ENCODE data around the gene DPH6. TPM values are rescaled to one million over a fixed set of nuclear protein-coding genes. Genes with fewer than 3 reads are reported as not detected.
"Not testable (repeated sequence)": the region's sequence is repeated elsewhere in the genome, so short reads cannot be mapped to it uniquely, and the experiment has no call there.

Gene DPH6
- total RNA-seq, 6 experiments from 2014 or later: 5.5 to 12.8 (median 6.9) TPM

DNA sequence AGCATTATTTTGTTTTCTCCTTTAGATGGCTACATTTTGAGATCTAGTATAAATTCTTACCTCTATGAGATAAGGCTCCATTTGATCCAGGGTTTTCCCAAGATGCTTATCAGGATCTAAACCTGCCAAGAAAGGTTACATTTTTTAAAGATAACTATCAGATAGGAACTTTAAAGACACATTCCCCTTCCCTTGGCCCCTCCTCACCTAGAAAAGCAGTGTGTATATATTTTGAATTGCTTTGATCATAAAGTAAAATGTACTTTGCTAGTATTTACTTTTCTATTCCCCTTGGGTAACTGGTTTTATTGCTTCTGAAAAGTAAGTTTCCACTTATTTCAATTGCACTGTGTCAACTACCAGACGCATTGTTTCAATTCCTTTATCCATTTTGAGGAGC is 135.2 kb downstream of the DPH6 start:
- intact Hi-C loops (cut with DNase I): no loop called here
- H3K4me1 ChIP-seq: no peaks in the 10 kb centered on the region
- 100% methylated on average over 1 of the region's 1 CpG for WGBS (ENCODE audit: insufficient coverage, low coverage, low lambda C conversion rate, missing lambda C conversion rate)

DNA sequence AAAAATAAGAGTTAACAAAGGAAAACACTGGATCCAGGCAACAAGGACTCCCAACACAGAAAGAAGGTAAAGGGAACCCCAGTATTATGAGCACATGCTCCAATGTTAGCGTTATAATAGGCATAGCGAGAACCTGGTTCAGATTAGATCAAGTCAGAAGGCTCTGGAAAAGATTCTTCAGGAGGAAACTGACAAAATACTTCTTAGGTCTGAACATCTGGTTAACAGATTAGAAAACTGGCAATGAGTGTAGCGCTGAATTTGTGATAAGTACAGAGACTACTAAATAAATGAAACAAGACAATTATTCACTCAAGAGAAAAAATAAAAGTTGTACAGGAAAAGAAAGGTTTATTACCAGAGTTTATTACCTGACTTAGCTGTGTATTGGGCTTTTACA is 146.1 kb downstream of the DPH6 start:
- DNase-seq (no peak), ATAC-seq (no peak)
- intact Hi-C loops (cut with DNase I): no loop called here
- no peaks in the 10 kb centered on the region for H3K27me3 ChIP-seq
- H3K9me3 ChIP-seq: no peaks in the 10 kb centered on the region
- TF ChIP-seq, protein P1, sequence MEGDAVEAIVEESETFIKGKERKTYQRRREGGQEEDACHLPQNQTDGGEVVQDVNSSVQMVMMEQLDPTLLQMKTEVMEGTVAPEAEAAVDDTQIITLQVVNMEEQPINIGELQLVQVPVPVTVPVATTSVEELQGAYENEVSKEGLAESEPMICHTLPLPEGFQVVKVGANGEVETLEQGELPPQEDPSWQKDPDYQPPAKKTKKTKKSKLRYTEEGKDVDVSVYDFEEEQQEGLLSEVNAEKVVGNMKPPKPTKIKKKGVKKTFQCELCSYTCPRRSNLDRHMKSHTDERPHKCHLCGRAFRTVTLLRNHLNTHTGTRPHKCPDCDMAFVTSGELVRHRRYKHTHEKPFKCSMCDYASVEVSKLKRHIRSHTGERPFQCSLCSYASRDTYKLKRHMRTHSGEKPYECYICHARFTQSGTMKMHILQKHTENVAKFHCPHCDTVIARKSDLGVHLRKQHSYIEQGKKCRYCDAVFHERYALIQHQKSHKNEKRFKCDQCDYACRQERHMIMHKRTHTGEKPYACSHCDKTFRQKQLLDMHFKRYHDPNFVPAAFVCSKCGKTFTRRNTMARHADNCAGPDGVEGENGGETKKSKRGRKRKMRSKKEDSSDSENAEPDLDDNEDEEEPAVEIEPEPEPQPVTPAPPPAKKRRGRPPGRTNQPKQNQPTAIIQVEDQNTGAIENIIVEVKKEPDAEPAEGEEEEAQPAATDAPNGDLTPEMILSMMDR (IDR thresholded peaks at IDR 0.05): no peak
- TF ChIP-seq POLR2A (IDR thresholded peaks at IDR 0.05): no peak
- no peaks in the 10 kb centered on the region for H3K4me1 ChIP-seq
- WGBS (ENCODE audit: insufficient coverage, low coverage, low lambda C conversion rate, missing lambda C conversion rate): 95% methylated on average over 3 of the region's 3 CpGs
- no peak overlapping the region for H3K27ac ChIP-seq
- H3K4me3 ChIP-seq: no peak overlapping the region
- H3K36me3 ChIP-seq: no peaks in the 10 kb centered on the region

More for the DNA sequence above, 135.2 kb downstream of the DPH6 start:
- DNase-seq (no peak), ATAC-seq (no peak)
- H3K27ac ChIP-seq: no peak overlapping the region
- H3K36me3 ChIP-seq: no peaks in the 10 kb centered on the region
- H3K27me3 ChIP-seq: no peaks in the 10 kb centered on the region
- H3K9me3 ChIP-seq: no peaks in the 10 kb centered on the region
- no peak for TF ChIP-seq POLR2A (IDR thresholded peaks at IDR 0.05)
- TF ChIP-seq, protein P1 (IDR thresholded peaks at IDR 0.05): no peak
- H3K4me3 ChIP-seq: no peak overlapping the region

DNA sequence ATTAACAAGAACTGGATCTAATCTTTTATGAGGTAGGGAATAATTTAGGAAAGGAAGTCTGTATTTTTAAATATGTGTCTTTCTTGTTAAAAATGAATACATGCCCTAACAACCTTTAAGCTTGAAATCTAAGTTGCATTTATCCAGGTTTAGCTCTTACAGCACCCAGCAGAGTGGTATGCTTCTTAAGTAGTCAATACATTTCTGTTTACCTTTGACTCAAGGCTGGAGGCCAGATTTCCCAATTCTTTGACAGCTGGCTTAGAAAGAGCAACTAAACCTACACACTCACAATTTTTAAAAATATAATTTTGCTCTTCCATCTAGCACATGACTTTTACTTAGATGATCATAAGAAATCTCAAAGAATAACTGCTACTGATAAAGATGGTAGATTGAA is 148.9 kb downstream of the DPH6 start:
- Histone ChIP-seq H3K4me3 (no peak overlapping the region), H3K27ac (no peak overlapping the region), H3K4me1 (no peaks in the 10 kb centered on the region), H3K27me3 (no peaks in the 10 kb centered on the region), H3K9me3 (no peaks in the 10 kb centered on the region), H3K36me3 (no peaks in the 10 kb centered on the region)
- TF ChIP-seq POLR2A (IDR thresholded peaks at IDR 0.05): no peak
- TF ChIP-seq, protein P1 (IDR thresholded peaks at IDR 0.05): no peak
- no peak for ATAC-seq
- intact Hi-C loops (cut with DNase I): no loop called here
- DNase-seq: no peak

DNA sequence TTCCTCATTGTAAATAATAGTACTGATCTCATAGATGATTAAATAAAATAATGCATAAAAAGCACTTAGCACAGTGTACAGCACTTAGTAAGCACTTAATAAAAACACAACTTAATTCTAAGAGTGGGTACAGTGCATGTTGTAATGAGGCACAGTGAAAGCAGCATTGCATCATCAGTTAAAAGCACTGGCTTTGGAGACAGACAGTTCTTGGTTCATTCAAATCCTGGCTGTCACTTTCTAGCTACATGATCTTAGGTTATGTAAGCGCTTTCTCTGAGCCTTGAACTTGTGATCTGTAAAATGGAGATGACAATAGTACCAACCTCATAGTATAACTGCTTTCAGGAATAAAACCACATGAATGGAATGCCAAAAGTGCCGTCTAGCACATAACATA is 151.5 kb downstream of the DPH6 start:
- WGBS (ENCODE audit: insufficient coverage, low coverage, low lambda C conversion rate, missing lambda C conversion rate): 92% methylated on average over 2 of the region's 2 CpGs
- Histone ChIP-seq H3K27me3 (no peaks in the 10 kb centered on the region), H3K4me1 (no peaks in the 10 kb centered on the region), H3K9me3 (no peaks in the 10 kb centered on the region), H3K27ac (no peak overlapping the region), H3K36me3 (no peaks in the 10 kb centered on the region), H3K4me3 (no peak overlapping the region)
- peak in 1 of 4 donors; percentile 60 for ATAC-seq
- DNase-seq: no peak
- intact Hi-C loops (cut with DNase I): no loop called here
- TF ChIP-seq, protein P1 (IDR thresholded peaks at IDR 0.05): no peak
- no peak for TF ChIP-seq POLR2A (IDR thresholded peaks at IDR 0.05)

DNA sequence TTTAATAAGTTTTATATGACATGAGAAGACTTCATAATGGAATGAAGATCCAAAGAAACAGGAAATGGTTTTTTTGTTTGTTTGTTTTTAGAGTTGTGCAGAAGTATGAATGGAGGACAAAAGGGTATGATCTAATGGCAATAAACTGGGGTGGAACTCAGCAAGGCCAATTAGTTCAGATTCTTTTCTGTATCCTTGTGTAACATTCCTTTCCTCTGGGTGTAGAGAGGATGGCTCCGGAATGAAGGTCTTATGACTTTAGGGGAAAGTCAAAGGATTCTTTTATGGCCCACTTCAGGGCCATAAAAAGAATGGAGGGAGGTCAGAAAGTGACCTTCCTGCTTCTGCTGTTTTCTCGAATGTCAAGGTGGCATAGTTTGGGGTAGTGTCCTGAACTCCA is 152.6 kb downstream of the DPH6 start:
- Histone ChIP-seq H3K27ac (no peak overlapping the region), H3K4me1 (no peaks in the 10 kb centered on the region), H3K4me3 (no peak overlapping the region), H3K36me3 (no peaks in the 10 kb centered on the region), H3K27me3 (no peaks in the 10 kb centered on the region), H3K9me3 (no peaks in the 10 kb centered on the region)
- WGBS (ENCODE audit: insufficient coverage, low coverage, low lambda C conversion rate, missing lambda C conversion rate): 75% methylated on average over 2 of the region's 2 CpGs
- intact Hi-C loops (cut with DNase I): no loop called here
- DNase-seq (no peak), ATAC-seq (no peak)
- TF ChIP-seq, protein P1 (IDR thresholded peaks at IDR 0.05): no peak
- TF ChIP-seq POLR2A (IDR thresholded peaks at IDR 0.05): no peak

DNA sequence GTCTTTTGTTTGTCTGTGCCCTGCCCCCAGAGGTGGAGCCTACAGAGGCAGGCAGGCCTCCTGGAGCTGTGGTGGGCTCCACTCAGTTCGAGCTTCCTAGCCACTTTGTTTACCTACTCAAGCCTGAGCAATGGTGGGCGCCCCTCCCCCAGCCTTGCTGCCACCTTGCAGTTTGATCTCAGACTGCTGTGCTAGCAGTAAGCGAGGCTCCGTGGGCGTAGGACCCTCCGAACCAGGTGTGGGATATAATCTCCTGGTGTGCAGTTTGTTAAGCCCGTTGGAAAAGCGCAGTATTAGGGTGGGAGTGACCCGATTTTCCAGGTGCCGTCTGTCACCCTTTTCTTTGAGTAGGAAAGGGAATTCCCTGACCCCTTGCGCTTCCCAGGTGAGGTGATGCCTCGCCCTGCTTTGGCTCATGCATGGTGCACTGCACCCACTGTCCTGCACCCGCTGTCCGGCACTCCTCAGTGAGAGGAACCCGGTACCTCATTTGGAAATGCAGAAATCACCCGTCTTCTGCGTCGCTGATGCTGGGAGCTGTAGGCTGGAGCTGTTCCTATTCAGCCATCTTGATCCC is 154.5 kb downstream of the DPH6 start:
- H3K4me3 ChIP-seq; H3K27ac ChIP-seq; H3K36me3 ChIP-seq; intact Hi-C loops (cut with DNase I); H3K4me1 ChIP-seq; H3K27me3 ChIP-seq; DNase-seq; H3K9me3 ChIP-seq; ATAC-seq: not testable (repeated sequence)
- WGBS (ENCODE audit: insufficient coverage, low coverage, low lambda C conversion rate, missing lambda C conversion rate): 92% methylated on average over 9 of the region's 18 CpGs
